GM23338 (cell line): Measurements from ENCODE around the gene ENPP7. TPM values are rescaled to one million over a fixed set of nuclear protein-coding genes. Genes with fewer than 3 reads are reported as not detected.

Source experiments
- ATAC-seq: fragments of 200-7000 bp; cut with Tn5 transposase; 3 replicates; pipeline ENCODE4 v1.9.1; 2020
- DNase-seq: peaks from one replicate; pipeline ENCODE4 v3.0.0-alpha.2; 2015; ENCODE audit warnings: low spot score
- H2AFZ ChIP-seq: fragments of 200-600 bp; sonication (generic); 2 replicates; pipeline ENCODE4 v1.8.0; 2016; ENCODE audit warnings: antibody characterized with exemption, mild to moderate bottlenecking, moderate library complexity
- H3F3A ChIP-seq: fragments of 200-600 bp; sonication (generic); replicated peaks from 2 replicates; pipeline ENCODE4 v1.8.0; 2017; ENCODE audit warnings: antibody characterized with exemption, mixed run types, low read depth
- H3K27ac ChIP-seq: fragments of 200-600 bp; sonication (generic); 2 replicates; pipeline ENCODE4 v1.6.1; 2016; ENCODE audit warnings: low read depth
- H3K27me3 ChIP-seq: fragments of 200-600 bp; sonication (generic); 2 replicates; pipeline ENCODE4 v1.8.0; 2016; ENCODE audit warnings: mild to moderate bottlenecking, mixed run types, moderate library complexity; ENCODE audit not compliant: insufficient read depth
- H3K36me3 ChIP-seq: fragments of 200-600 bp; sonication (generic); 2 replicates; pipeline ENCODE4 v1.8.0; 2016; ENCODE audit warnings: mild to moderate bottlenecking; ENCODE audit not compliant: insufficient read depth
- H3K4me1 ChIP-seq: fragments of 200-600 bp; sonication (generic); 2 replicates; pipeline ENCODE4 v1.8.0; 2016; ENCODE audit warnings: mild to moderate bottlenecking, moderate library complexity; ENCODE audit not compliant: insufficient read depth
- H3K4me2 ChIP-seq: fragments of 200-600 bp; sonication (generic); 2 replicates; pipeline ENCODE4 v1.7.1; 2017; ENCODE audit warnings: mixed run types
- H3K4me3 ChIP-seq: fragments of 200-600 bp; sonication (generic); 2 replicates; pipeline ENCODE4 v1.6.1; 2016; ENCODE audit warnings: mixed run types
- H3K79me2 ChIP-seq: fragments of 200-600 bp; sonication (generic); replicated peaks from 2 replicates; pipeline ENCODE4 v1.8.0; 2017; ENCODE audit warnings: mild to moderate bottlenecking; ENCODE audit not compliant: insufficient read depth
- H3K9me2 ChIP-seq: fragments of 200-600 bp; sonication (generic); 2 replicates; pipeline ENCODE4 v1.8.0; 2017; ENCODE audit not compliant: insufficient read depth
- H4K20me1 ChIP-seq: fragments of 200-600 bp; sonication (generic); replicated peaks from 2 replicates; pipeline ENCODE4 v1.8.0; 2017; ENCODE audit warnings: mild to moderate bottlenecking; ENCODE audit not compliant: insufficient read depth
- H3K27ac Mint-ChIP-seq: 2 replicates; pipeline ENCODE4 v1.8.0; 2020; ENCODE audit warnings: inconsistent platforms, mild to moderate bottlenecking, moderate library complexity, mixed read lengths
- H3K27me3 Mint-ChIP-seq: 3 replicates; pipeline ENCODE4 v1.8.0; 2022; ENCODE audit warnings: low read depth, mild to moderate bottlenecking, moderate library complexity, mixed read lengths, inconsistent platforms; ENCODE audit not compliant: insufficient read depth, poor library complexity
- H3K36me3 Mint-ChIP-seq: 3 replicates; pipeline ENCODE4 v1.8.0; 2021; ENCODE audit warnings: low read depth, mild to moderate bottlenecking, inconsistent platforms, moderate library complexity, mixed read lengths
- H3K4me1 Mint-ChIP-seq: 3 replicates; pipeline ENCODE4 v1.8.0; 2020; ENCODE audit warnings: mild to moderate bottlenecking, inconsistent platforms, mixed read lengths
- H3K4me3 Mint-ChIP-seq: 3 replicates; pipeline ENCODE4 v1.8.0; 2021; ENCODE audit warnings: moderate library complexity, mild to moderate bottlenecking, inconsistent platforms, mixed read lengths
- H3K9me3 Mint-ChIP-seq: 3 replicates; pipeline ENCODE4 v1.8.0; 2020; ENCODE audit warnings: moderate library complexity, mild to moderate bottlenecking, inconsistent platforms, mixed read lengths
- EZH2 ChIP-seq: fragments of 200-600 bp; sonication (generic); IDR thresholded peaks from one replicate; pipeline ENCODE4 v1.8.0; 2017; ENCODE audit warnings: antibody characterized with exemption, mild to moderate bottlenecking, low read depth; ENCODE audit not compliant: unreplicated experiment
- JUNB ChIP-seq: IDR thresholded peaks from one replicate; pipeline ENCODE4 v1.6.1; 2016; ENCODE audit warnings: antibody characterized with exemption; ENCODE audit not compliant: unreplicated experiment
- STAT1 ChIP-seq: IDR thresholded peaks from one replicate; pipeline ENCODE4 v1.6.1; 2016; ENCODE audit warnings: antibody characterized with exemption; ENCODE audit not compliant: unreplicated experiment
- ZNF114 ChIP-seq: fragments of 250-450 bp; sonication (Bioruptor Pico); IDR thresholded peaks from 2 replicates; pipeline ENCODE4 v1.5.0; 2020; ENCODE audit warnings: mild to moderate bottlenecking, moderate library complexity
- ZNF331 ChIP-seq: fragments of 250-450 bp; sonication (Bioruptor Pico); IDR thresholded peaks from 2 replicates; pipeline ENCODE4 v1.5.0; 2020; ENCODE audit warnings: low read depth, mild to moderate bottlenecking, moderate library complexity
- polyA plus RNA-seq: library from polyadenylated mRNA; unstranded; fragments of >200 nt; fragmentation: Nextera tagmentation; extraction: Ambion mirVana; gene quantifications from 2 replicates; pipeline ENCODE4 v1.2.1, GENCODE V29; 2016
- total RNA-seq: library from RNA; depleted of rRNA; stranded (reverse); fragments of >200 nt; shearing (Covaris generic); gene quantifications from 2 replicates; pipeline ENCODE4 v1.2.3, GENCODE V29; 2014
- TF ChIP-seq, protein P1 (sequence below): IDR thresholded peaks from 2 replicates; pipeline ENCODE4 v1.6.1; 2016; ENCODE audit warnings: antibody characterized with exemption
- TF ChIP-seq, protein P2 (sequence below): IDR thresholded peaks from one replicate; pipeline ENCODE4 v1.6.1; 2018; ENCODE audit warnings: antibody characterized with exemption; ENCODE audit not compliant: unreplicated experiment
- TF ChIP-seq, protein P3 (sequence below), 2 experiments: fragments of 200-600 bp in 1 of 2; sonication (generic) in 1 of 2; conservative IDR thresholded peaks; 2 replicates each; pipeline versions ENCODE4 v1.5.1 to v1.6.1; 2016 to 2017; ENCODE audit warnings: antibody characterized with exemption in 2 of 2, low read depth in 2 of 2, mild to moderate bottlenecking in 2 of 2, moderate library complexity in 1 of 2

Gene ENPP7
- total and polyA plus RNA-seq, 2 experiments from 2014 or later, result not detected

DNA sequence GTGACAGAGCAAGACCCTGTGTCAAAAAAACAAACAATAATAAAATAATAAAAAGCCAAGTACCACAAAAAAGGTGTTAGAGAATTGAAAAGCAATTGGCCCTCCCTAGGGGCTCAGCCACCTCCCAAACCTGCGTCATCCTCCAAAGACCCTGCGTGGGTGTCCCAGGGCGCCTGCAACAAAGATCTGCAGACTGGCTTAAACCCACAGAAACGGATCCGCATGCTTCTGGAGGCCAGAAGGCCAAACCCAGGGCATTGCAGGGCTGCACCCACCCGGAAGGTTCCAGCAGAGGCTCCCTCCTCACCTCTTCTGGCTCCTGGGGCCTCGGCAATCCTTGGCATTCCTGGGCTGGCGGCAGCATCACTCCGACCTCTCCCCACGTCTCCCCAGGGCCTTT, 1.5 kb downstream of the ENPP7 start:
- Histone ChIP-seq H3K27me3 (no peaks in the 10 kb centered on the region), H3K9me2 (no peaks in the 10 kb centered on the region), H3K4me1 (no peaks in the 10 kb centered on the region), H3K36me3 (no peaks in the 10 kb centered on the region), H3K4me3 (no peak overlapping the region), H3K4me2 (no peak overlapping the region), H3K79me2 (no peaks in the 10 kb centered on the region), H3F3A (no peaks in the 10 kb centered on the region), H2AFZ (no peak overlapping the region), H4K20me1 (no peaks in the 10 kb centered on the region), H3K27ac (no peak overlapping the region)
- TF ChIP-seq JUNB, result no peak
- TF ChIP-seq ZNF114 (CRISPR knock-in tag), result no peak
- TF ChIP-seq, protein P1, sequence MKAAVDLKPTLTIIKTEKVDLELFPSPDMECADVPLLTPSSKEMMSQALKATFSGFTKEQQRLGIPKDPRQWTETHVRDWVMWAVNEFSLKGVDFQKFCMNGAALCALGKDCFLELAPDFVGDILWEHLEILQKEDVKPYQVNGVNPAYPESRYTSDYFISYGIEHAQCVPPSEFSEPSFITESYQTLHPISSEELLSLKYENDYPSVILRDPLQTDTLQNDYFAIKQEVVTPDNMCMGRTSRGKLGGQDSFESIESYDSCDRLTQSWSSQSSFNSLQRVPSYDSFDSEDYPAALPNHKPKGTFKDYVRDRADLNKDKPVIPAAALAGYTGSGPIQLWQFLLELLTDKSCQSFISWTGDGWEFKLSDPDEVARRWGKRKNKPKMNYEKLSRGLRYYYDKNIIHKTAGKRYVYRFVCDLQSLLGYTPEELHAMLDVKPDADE, result no peak
- TF ChIP-seq EZH2, result no peak
- DNase-seq, result no peak
- ATAC-seq, result no peak
- H3K27me3 Mint-ChIP-seq, result peaks cover 14% of the 10 kb centered on the region
- no peaks in the 10 kb centered on the region for H3K36me3 Mint-ChIP-seq
- H3K27ac Mint-ChIP-seq, result no peak overlapping the region
- H3K4me1 Mint-ChIP-seq, result peaks cover 7% of the 10 kb centered on the region; the same call in 1 of the 3 replicates
- H3K9me3 Mint-ChIP-seq, result no peaks in the 10 kb centered on the region
- no peak overlapping the region for H3K4me3 Mint-ChIP-seq

DNA sequence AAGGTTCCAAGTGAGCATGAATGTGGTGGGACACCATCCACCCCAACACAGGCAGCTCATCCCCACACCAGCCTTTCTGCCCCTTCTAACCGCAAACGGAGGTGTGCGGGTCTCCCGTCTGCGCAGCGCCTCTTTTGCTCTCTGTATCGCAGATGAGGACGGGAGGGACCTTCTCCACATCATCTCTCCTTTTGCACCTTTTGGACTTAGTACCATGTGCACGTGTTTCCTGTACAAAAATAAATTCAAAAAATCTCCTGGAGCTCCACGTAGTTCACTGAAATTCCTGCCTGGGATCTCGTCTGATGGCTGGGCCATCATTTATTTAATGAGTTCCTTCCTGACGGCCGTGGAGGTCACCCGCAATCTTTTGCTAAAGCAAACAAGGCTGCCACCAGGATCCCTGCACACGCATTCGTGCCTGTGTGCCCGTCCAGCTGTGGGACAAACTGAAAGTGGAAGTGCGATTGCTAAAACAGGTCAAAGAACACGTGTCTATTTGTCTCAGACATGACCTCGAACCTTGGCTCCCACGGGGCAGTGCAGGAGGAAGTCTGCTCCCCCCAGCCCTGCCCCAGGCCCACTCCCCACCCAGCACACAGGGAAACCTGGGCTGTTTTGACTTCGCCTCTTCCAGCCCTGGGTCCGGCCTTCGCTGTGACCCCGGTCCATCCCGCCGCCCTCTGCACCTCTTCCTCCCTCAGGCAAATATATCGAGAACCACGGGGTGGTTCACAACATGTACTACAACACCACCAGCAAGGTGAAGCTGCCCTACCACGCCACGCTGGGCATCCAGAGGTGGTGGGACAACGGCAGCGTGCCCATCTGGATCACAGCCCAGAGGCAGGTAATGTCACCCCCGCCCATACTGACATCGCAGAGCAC, 2.3 kb downstream of the ENPP7 start:
- H3K4me3 Mint-ChIP-seq, result no peak overlapping the region
- no peak for ATAC-seq
- H3K4me1 Mint-ChIP-seq, result 0 out of 3 replicates have a peak, but pooled peaks cover 4% of the 10 kb centered on the region

More for the DNA sequence above, 2.3 kb downstream of the ENPP7 start:
- Histone ChIP-seq H3K9me2 (no peaks in the 10 kb centered on the region), H3F3A (no peaks in the 10 kb centered on the region), H4K20me1 (no peaks in the 10 kb centered on the region), H3K27me3 (no peaks in the 10 kb centered on the region), H3K36me3 (no peaks in the 10 kb centered on the region), H3K4me1 (no peaks in the 10 kb centered on the region), H2AFZ (no peak overlapping the region), H3K27ac (no peak overlapping the region), H3K79me2 (no peaks in the 10 kb centered on the region), H3K4me3 (no peak overlapping the region), H3K4me2 (no peak overlapping the region)
- no peak for DNase-seq
- Mint-ChIP-seq H3K9me3 (no peaks in the 10 kb centered on the region), H3K36me3 (no peaks in the 10 kb centered on the region), H3K27me3 (peaks cover 16% of the 10 kb centered on the region), H3K27ac (no peak overlapping the region)
- TF ChIP-seq, protein P2, sequence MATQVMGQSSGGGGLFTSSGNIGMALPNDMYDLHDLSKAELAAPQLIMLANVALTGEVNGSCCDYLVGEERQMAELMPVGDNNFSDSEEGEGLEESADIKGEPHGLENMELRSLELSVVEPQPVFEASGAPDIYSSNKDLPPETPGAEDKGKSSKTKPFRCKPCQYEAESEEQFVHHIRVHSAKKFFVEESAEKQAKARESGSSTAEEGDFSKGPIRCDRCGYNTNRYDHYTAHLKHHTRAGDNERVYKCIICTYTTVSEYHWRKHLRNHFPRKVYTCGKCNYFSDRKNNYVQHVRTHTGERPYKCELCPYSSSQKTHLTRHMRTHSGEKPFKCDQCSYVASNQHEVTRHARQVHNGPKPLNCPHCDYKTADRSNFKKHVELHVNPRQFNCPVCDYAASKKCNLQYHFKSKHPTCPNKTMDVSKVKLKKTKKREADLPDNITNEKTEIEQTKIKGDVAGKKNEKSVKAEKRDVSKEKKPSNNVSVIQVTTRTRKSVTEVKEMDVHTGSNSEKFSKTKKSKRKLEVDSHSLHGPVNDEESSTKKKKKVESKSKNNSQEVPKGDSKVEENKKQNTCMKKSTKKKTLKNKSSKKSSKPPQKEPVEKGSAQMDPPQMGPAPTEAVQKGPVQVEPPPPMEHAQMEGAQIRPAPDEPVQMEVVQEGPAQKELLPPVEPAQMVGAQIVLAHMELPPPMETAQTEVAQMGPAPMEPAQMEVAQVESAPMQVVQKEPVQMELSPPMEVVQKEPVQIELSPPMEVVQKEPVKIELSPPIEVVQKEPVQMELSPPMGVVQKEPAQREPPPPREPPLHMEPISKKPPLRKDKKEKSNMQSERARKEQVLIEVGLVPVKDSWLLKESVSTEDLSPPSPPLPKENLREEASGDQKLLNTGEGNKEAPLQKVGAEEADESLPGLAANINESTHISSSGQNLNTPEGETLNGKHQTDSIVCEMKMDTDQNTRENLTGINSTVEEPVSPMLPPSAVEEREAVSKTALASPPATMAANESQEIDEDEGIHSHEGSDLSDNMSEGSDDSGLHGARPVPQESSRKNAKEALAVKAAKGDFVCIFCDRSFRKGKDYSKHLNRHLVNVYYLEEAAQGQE, result no peak
- TF ChIP-seq, protein P3, sequence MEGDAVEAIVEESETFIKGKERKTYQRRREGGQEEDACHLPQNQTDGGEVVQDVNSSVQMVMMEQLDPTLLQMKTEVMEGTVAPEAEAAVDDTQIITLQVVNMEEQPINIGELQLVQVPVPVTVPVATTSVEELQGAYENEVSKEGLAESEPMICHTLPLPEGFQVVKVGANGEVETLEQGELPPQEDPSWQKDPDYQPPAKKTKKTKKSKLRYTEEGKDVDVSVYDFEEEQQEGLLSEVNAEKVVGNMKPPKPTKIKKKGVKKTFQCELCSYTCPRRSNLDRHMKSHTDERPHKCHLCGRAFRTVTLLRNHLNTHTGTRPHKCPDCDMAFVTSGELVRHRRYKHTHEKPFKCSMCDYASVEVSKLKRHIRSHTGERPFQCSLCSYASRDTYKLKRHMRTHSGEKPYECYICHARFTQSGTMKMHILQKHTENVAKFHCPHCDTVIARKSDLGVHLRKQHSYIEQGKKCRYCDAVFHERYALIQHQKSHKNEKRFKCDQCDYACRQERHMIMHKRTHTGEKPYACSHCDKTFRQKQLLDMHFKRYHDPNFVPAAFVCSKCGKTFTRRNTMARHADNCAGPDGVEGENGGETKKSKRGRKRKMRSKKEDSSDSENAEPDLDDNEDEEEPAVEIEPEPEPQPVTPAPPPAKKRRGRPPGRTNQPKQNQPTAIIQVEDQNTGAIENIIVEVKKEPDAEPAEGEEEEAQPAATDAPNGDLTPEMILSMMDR (conservative IDR thresholded peaks at IDR 0.05; ENCODE audit: low read depth in 2 of 2), result no peak
- TF ChIP-seq ZNF331 (CRISPR knock-in tag) (no peak), STAT1 (no peak)
- TF ChIP-seq, protein P1, result no peak
